DMS153 treated with DMSO at 0.1 percent for 48 hours (cell line): Measurements from ENCODE around the gene S100A11.

Source experiments
- DNase-seq: peaks from one replicate; lab custom pipeline; 2025; ENCODE audit not compliant: unreplicated experiment; lab: John Stamatoyannopoulos, UW

Gene S100A11

GRCh38 chr1:151985768-151986167 lies 51.0 kb downstream of the S100A11 start:
- no peak for DNase-seq

GRCh38 chr1:151985270-151985669 lies 51.5 kb downstream of the S100A11 start:
- no peak for DNase-seq

- no peak for DNase-seq
Measured at GRCh38 chr1:151984313-151984956, 52.4 kb downstream of the S100A11 start.
